Brain microvascular endothelial cell (primary cell): Measurements from ENCODE around the gene C4orf54.

Experiments
- DNase-seq: peaks from one replicate; pipeline ENCODE4 v3.0.0-alpha.2; 2020
- H3K27ac ChIP-seq: fragments of 250-450 bp; sonication (Bioruptor Pico); 2 replicates; pipeline ENCODE4 v1.5.1; 2020; ENCODE audit warnings: mild to moderate bottlenecking, moderate library complexity
- H3K27me3 ChIP-seq: fragments of 250-450 bp; sonication (Bioruptor Pico); replicated peaks from 2 replicates; pipeline ENCODE4 v1.5.1; 2020; ENCODE audit warnings: mild to moderate bottlenecking
- H3K36me3 ChIP-seq: fragments of 250-450 bp; sonication (Bioruptor Pico); replicated peaks from 2 replicates; pipeline ENCODE4 v1.5.1; 2020; ENCODE audit warnings: mild to moderate bottlenecking
- H3K4me3 ChIP-seq: 2 replicates; pipeline ENCODE4 v1.5.1; 2011; ENCODE audit warnings: low read depth, mild to moderate bottlenecking, control low read depth, low read length, moderate library complexity
- CTCF ChIP-seq: IDR thresholded peaks from 2 replicates; pipeline ENCODE4 v1.5.1; 2011; ENCODE audit warnings: low read depth, mild to moderate bottlenecking, moderate library complexity, low read length, control low read depth, inconsistent platforms; ENCODE audit errors: missing control alignments
- in situ Hi-C: cut with HindIII; loops from 2 replicates; pipeline ENCODE4 v1.10.0; 2017; ENCODE audit warnings: low sequenced_read_pairs, low pct_ligation_motif_present

C4orf54 gene

GRCh38 chr4:99657798-99658197 lies at the start of gene C4orf54:
Gene C4orf54 (minus strand): TSS chr4:99657828. CDS start chr4:99654648, 3,180 bp downstream.
- Histone ChIP-seq H3K27ac (no peak within 1 kb of the TSS), H3K4me3 (no peak within 1 kb of the TSS), H3K36me3 (no peaks in the 10 kb centered on the region), H3K27me3 (no peaks in the 10 kb centered on the region)
- in situ Hi-C loops = no loop called here
- TF ChIP-seq CTCF = no peak
- DNase-seq = no peak

GRCh38 chr4:99705891-99706290 lies 48.3 kb upstream of the C4orf54 start:
- no peak for TF ChIP-seq CTCF
- H3K27me3 ChIP-seq = no peaks in the 10 kb centered on the region
- H3K27ac ChIP-seq = no peak overlapping the region
- no peaks in the 10 kb centered on the region for H3K36me3 ChIP-seq
- no peak overlapping the region for H3K4me3 ChIP-seq
- DNase-seq = no peak
- in situ Hi-C loops = no loop called here

- Histone ChIP-seq H3K36me3 (no peaks in the 10 kb centered on the region), H3K4me3 (no peak overlapping the region), H3K27ac (no peak overlapping the region), H3K27me3 (no peaks in the 10 kb centered on the region)
- no peak for TF ChIP-seq CTCF
- no peak for DNase-seq
- in situ Hi-C loops = no loop called here
Observed at GRCh38 chr4:99696801-99697200, 39.2 kb upstream of the C4orf54 start.

- in situ Hi-C loops = no loop called here
Observed at GRCh38 chr4:99693140-99693539, 35.5 kb upstream of the C4orf54 start.

GRCh38 chr4:99690990-99691389 lies 33.4 kb upstream of the C4orf54 start:
- Histone ChIP-seq H3K4me3 (no peak overlapping the region), H3K27me3 (no peaks in the 10 kb centered on the region), H3K36me3 (no peaks in the 10 kb centered on the region), H3K27ac (no peak overlapping the region)
- in situ Hi-C loops = no loop called here
- TF ChIP-seq CTCF = no peak
- no peak for DNase-seq

More at GRCh38 chr4:99693140-99693539, 35.5 kb upstream of the C4orf54 start:
- H3K27ac ChIP-seq = no peak overlapping the region
- H3K4me3 ChIP-seq = no peak overlapping the region
- H3K27me3 ChIP-seq = no peaks in the 10 kb centered on the region
- no peaks in the 10 kb centered on the region for H3K36me3 ChIP-seq
- no peak for DNase-seq
- TF ChIP-seq CTCF = no peak

- TF ChIP-seq CTCF = no peak
- H3K27me3 ChIP-seq = no peaks in the 10 kb centered on the region
- H3K4me3 ChIP-seq = no peak overlapping the region
- no peak overlapping the region for H3K27ac ChIP-seq
- DNase-seq = no peak
- in situ Hi-C loops = no loop called here
- no peaks in the 10 kb centered on the region for H3K36me3 ChIP-seq
Observed at GRCh38 chr4:99690472-99690871, 32.8 kb upstream of the C4orf54 start.
